Renal cortical epithelial cell (primary cell): ENCODE results near the gene HYAL3. TPM values are rescaled to one million over a fixed set of nuclear protein-coding genes. Genes with fewer than 3 reads are reported as not detected.
A peak's percentile ranks its signal among the peaks of the same experiment; 100 is the strongest.

ENCODE experiments used
- DNase-seq: peaks from one replicate; pipeline ENCODE4 v3.0.0-alpha.2; 2011; ENCODE audit warnings: low read depth
- total RNA-seq: library from RNA; depleted of rRNA; stranded (reverse); fragments of >200 nt; gene quantifications from 2 replicates; pipeline ENCODE4 v1.2.3, GENCODE V29; 2014

The HYAL3 gene
- 13.5 and 15.1 TPM in 2 replicates for total RNA-seq

- DNase-seq = peak; percentile 97
Observed at GRCh38 chr3:50298836-50299637, at the start of gene HYAL3, which contains the start of gene NAA80. HYAL3 (minus strand) TSS chr3:50299405; CDS start chr3:50295602, 3,803 bp downstream. NAA80 (minus strand) TSS chr3:50299405; CDS start chr3:50297463, 1,942 bp downstream.

GRCh38 chr3:50347187-50347813, 48.1 kb upstream of the HYAL3 start:
- peak; percentile 62 for DNase-seq

- no peak for DNase-seq
Observed at GRCh38 chr3:50345586-50346234, 46.5 kb upstream of the HYAL3 start, which contains the start of gene ZMYND10. ZMYND10 (minus strand) TSS chr3:50345732; CDS start chr3:50345579, 153 bp downstream.

GRCh38 chr3:50345008-50345407, 45.8 kb upstream of the HYAL3 start:
- no peak for DNase-seq

- no peak for DNase-seq
Observed at GRCh38 chr3:50342813-50343633, 43.8 kb upstream of the HYAL3 start.

GRCh38 chr3:50341996-50342650, 42.9 kb upstream of the HYAL3 start:
- no peak for DNase-seq

GRCh38 chr3:50341537-50341936, 42.3 kb upstream of the HYAL3 start:
- DNase-seq = no peak

- DNase-seq = no peak
Observed at GRCh38 chr3:50340448-50341329, 41.5 kb upstream of the HYAL3 start, which contains the start of gene RASSF1. RASSF1 (minus strand) TSS chr3:50340836; CDS start chr3:50340805, 31 bp downstream.

GRCh38 chr3:50340147-50340447, 40.9 kb upstream of the HYAL3 start:
- DNase-seq = no peak

GRCh38 chr3:50339485-50340146, 40.4 kb upstream of the HYAL3 start:
- DNase-seq = no peak

GRCh38 chr3:50338965-50339364, 39.8 kb upstream of the HYAL3 start:
- DNase-seq = no peak

- DNase-seq = peak; percentile 96
Observed at GRCh38 chr3:50337175-50337861, 38.1 kb upstream of the HYAL3 start.

GRCh38 chr3:50336452-50337174, 37.4 kb upstream of the HYAL3 start:
- no peak for DNase-seq

- DNase-seq = no peak
Observed at GRCh38 chr3:50334339-50335075, 35.3 kb upstream of the HYAL3 start.

GRCh38 chr3:50333744-50334328, 34.6 kb upstream of the HYAL3 start:
- DNase-seq = no peak

GRCh38 chr3:50331364-50331907, 32.2 kb upstream of the HYAL3 start:
- no peak for DNase-seq

GRCh38 chr3:50330330-50330729, 31.1 kb upstream of the HYAL3 start:
- no peak for DNase-seq
